ENCODE data around the gene PRUNE2.
"Not testable (repeated sequence)": the region's sequence is repeated elsewhere in the genome, so short reads cannot be mapped to it uniquely, and the experiment has no call there.

The PRUNE2 gene

GRCh38 chr9:76859860-76860259 lies 46.1 kb downstream of the PRUNE2 start:
- no peak overlapping the region for H3K4me3 ChIP-seq (replicated peaks in 1 of 2; ENCODE audit: low read depth in 2 of 2, low read length in 2 of 2)
- DNase-seq (ENCODE audit: low read depth in 2 of 2) = peak in 1 of 2 donors; percentile 5
- TF ChIP-seq, protein P1, sequence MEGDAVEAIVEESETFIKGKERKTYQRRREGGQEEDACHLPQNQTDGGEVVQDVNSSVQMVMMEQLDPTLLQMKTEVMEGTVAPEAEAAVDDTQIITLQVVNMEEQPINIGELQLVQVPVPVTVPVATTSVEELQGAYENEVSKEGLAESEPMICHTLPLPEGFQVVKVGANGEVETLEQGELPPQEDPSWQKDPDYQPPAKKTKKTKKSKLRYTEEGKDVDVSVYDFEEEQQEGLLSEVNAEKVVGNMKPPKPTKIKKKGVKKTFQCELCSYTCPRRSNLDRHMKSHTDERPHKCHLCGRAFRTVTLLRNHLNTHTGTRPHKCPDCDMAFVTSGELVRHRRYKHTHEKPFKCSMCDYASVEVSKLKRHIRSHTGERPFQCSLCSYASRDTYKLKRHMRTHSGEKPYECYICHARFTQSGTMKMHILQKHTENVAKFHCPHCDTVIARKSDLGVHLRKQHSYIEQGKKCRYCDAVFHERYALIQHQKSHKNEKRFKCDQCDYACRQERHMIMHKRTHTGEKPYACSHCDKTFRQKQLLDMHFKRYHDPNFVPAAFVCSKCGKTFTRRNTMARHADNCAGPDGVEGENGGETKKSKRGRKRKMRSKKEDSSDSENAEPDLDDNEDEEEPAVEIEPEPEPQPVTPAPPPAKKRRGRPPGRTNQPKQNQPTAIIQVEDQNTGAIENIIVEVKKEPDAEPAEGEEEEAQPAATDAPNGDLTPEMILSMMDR (IDR thresholded peaks at IDR 0.05; ENCODE audit: low read depth, low read length) = no peak

DNA sequence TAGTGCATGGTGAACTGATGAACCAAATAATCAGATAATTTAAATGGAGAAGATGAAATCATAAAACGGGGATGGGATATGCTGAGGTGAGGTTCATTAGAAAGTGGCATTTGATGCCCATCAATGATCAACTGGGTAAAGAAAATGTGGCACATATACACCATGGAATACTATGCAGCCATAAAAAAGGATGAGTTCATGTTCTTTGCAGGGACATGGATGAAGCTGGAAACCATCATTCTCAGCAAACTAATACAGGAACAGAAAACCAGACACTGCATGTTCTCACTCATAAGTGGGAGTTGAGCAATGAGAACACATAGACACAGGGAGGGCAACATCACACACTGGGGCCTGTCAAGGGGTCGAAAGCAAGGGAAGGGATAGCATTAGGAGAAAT lies 47.7 kb downstream of the PRUNE2 start:
- H3K4me3 ChIP-seq (replicated peaks in 1 of 2; ENCODE audit: low read depth in 2 of 2, low read length in 2 of 2); DNase-seq (ENCODE audit: low read depth in 2 of 2): not testable (repeated sequence)

DNA sequence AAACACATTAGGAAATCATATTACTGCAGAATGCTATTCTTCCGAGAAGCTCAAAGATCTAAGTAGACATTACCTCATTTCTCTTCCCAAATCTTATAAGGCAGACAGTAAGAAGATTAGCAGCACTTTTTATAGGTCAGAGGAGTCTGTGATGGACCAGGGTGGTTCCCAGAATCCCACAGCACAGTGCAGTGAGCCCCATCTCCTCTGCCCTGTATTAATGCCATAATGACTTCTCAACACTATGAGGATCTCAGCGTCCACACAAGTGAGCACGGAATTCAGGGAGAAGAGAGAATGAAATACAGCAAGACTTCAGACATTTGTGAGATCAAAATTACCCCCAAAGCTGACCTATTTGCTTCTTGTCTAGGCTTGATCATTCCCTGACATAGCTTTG lies 49.9 kb downstream of the PRUNE2 start:
- no peak overlapping the region for H3K4me3 ChIP-seq (replicated peaks in 1 of 2; ENCODE audit: low read depth in 2 of 2, low read length in 2 of 2)
- TF ChIP-seq, protein P1 (IDR thresholded peaks at IDR 0.05; ENCODE audit: low read depth, low read length) = no peak
- DNase-seq (ENCODE audit: low read depth in 2 of 2) = no peak

DNA sequence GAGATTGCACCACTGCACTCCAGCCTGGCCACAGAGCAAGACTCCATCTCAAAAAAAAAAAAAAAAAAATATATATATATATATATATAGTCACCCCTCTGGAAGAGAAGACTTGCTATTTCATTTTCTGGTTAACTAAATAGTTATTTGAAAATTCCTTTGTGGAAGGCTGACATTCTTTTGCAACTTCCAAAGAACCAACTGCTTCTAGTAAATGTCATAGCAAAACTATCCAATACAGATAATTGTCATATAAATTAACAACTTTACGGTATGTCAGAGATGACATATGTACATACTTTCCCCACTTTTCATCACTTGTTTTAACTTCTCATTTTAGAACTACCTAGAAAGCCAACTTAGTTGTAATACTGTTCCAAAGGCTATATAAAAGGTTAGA lies 50.9 kb downstream of the PRUNE2 start:
- H3K4me3 ChIP-seq (replicated peaks in 1 of 2; ENCODE audit: low read depth in 2 of 2, low read length in 2 of 2) = no peak overlapping the region
- DNase-seq (ENCODE audit: low read depth in 2 of 2) = no peak
- TF ChIP-seq, protein P1 (IDR thresholded peaks at IDR 0.05; ENCODE audit: low read depth, low read length) = no peak

GRCh38 chr9:76852026-76852425 lies 53.9 kb downstream of the PRUNE2 start:
- DNase-seq (ENCODE audit: low read depth in 2 of 2) = no peak
- TF ChIP-seq, protein P1 (IDR thresholded peaks at IDR 0.05; ENCODE audit: low read depth, low read length) = no peak
- no peak overlapping the region for H3K4me3 ChIP-seq (replicated peaks in 1 of 2; ENCODE audit: low read depth in 2 of 2, low read length in 2 of 2)

- no peak for DNase-seq (ENCODE audit: low read depth in 2 of 2)
Measured at GRCh38 chr9:76846297-76846696, 59.6 kb downstream of the PRUNE2 start.

DNA sequence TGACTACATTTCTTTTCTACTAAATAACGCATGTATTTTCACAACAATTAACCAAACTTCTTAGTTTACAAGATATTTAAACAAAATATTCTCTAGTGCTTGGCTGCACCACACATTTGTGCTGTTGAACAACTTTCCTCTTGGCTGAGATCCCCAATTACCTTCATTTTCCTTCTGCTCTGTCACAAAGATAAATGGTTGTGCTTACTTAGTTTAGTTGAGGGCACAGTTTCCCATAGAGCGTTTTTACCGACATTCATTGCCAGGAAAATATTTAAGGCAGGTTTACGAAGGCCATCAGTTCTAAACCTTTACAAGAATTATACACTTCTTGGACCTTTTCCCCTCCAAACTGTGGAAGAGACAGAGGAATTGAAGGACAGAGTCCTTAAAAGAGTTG lies 60.7 kb downstream of the PRUNE2 start:
- TF ChIP-seq, protein P1 (IDR thresholded peaks at IDR 0.05; ENCODE audit: low read depth, low read length) = no peak
- H3K4me3 ChIP-seq (replicated peaks in 1 of 2; ENCODE audit: low read depth in 2 of 2, low read length in 2 of 2) = no peak overlapping the region
- no peak for DNase-seq (ENCODE audit: low read depth in 2 of 2)

More at GRCh38 chr9:76846297-76846696, 59.6 kb downstream of the PRUNE2 start:
- TF ChIP-seq, protein P1 (IDR thresholded peaks at IDR 0.05; ENCODE audit: low read depth, low read length) = no peak
- no peak overlapping the region for H3K4me3 ChIP-seq (replicated peaks in 1 of 2; ENCODE audit: low read depth in 2 of 2, low read length in 2 of 2)

Measured in cardiac fibroblast (primary cell).